SH-SY5Y (cell line): Measurements from ENCODE around the gene PARD3.

ENCODE experiments used
- GATA2 ChIP-seq: IDR thresholded peaks from 2 replicates; pipeline ENCODE4 v1.6.1; 2011; ENCODE audit warnings: mild to moderate bottlenecking, low read depth, low read length
- GATA3 ChIP-seq: IDR thresholded peaks from 2 replicates; pipeline ENCODE4 v1.6.1; 2011; ENCODE audit warnings: low read depth, mild to moderate bottlenecking, low read length, moderate library complexity

DNA sequence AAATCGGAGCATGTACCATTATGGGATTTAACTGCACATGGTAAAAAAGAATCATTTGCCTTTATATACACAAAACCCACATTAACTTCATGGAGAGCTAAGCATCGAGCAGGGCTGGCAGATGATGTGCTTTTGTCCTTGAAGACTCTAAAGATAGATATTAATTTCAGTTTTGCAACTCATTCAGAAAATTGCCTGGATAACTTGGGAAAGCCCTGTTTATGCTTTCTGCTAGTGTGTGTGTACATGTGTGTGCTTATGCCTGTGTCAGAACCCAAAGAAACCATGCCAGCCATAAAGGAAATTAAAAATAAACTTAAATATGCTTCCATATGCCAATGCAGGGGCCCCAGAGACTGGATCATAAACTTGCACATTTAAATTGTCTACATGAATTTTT lies 640.0 kb downstream of the PARD3 start:
- TF ChIP-seq GATA2: no peak
- TF ChIP-seq GATA3: no peak
